ENCODE measurements around the gene EIF4G3. TPM values are rescaled to one million over a fixed set of nuclear protein-coding genes. Genes with fewer than 3 reads are reported as not detected.

Gene EIF4G3
- total RNA-seq, 1 experiment from 2014 or later, result 86.8 TPM

DNA sequence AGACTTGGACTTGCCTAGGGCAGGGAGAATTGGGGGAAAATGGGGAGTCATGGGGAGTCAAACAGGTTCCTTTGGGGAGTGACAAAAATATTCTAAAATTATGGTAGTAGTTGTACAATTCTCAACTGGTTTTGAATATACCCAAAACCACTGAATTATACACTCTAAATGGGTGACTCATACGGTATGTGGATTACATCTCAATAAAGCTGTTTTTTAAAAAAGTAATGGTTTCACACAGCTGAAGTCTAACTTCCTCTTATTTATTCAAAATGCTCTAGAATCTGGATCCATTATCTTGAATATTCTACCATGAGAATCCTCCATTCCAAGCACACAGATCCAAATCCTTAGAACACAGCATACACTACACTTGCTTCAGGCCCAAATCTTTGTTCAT, 11.1 kb downstream of the EIF4G3 start:
- Histone ChIP-seq H3K27me3 (replicated peaks; ENCODE audit: insufficient read depth, low read depth, low read length, poor library complexity) (no peaks in the 10 kb centered on the region), H3K27ac (ENCODE audit: low read depth, low read length, poor library complexity, severe bottlenecking) (no peak overlapping the region), H3K36me3 (ENCODE audit: insufficient read depth, low read length, poor library complexity, severe bottlenecking) (peaks cover 29% of the 10 kb centered on the region), H3K9me3 (ENCODE audit: low read depth, low read length, poor library complexity, severe bottlenecking) (no peaks in the 10 kb centered on the region), H3K4me3 (ENCODE audit: low read depth, low read length, poor library complexity, severe bottlenecking) (no peak overlapping the region), H3K4me1 (ENCODE audit: insufficient read depth, low read length, poor library complexity, severe bottlenecking) (peaks cover 11% of the 10 kb centered on the region)
- ChIA-PET POLR2A (ENCODE audit: low non-redundant PET) (no interaction called here), CTCF (no interaction called here)
- BruUV-seq (replicated peaks), result no TSS peak
- intact Hi-C loops (cut with micrococcal nuclease; ENCODE audit: unreplicated experiment), result no loop called here
- no peak for DNase-seq (ENCODE audit: low spot score)
- TF ChIP-seq, protein P1, sequence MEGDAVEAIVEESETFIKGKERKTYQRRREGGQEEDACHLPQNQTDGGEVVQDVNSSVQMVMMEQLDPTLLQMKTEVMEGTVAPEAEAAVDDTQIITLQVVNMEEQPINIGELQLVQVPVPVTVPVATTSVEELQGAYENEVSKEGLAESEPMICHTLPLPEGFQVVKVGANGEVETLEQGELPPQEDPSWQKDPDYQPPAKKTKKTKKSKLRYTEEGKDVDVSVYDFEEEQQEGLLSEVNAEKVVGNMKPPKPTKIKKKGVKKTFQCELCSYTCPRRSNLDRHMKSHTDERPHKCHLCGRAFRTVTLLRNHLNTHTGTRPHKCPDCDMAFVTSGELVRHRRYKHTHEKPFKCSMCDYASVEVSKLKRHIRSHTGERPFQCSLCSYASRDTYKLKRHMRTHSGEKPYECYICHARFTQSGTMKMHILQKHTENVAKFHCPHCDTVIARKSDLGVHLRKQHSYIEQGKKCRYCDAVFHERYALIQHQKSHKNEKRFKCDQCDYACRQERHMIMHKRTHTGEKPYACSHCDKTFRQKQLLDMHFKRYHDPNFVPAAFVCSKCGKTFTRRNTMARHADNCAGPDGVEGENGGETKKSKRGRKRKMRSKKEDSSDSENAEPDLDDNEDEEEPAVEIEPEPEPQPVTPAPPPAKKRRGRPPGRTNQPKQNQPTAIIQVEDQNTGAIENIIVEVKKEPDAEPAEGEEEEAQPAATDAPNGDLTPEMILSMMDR (conservative IDR thresholded peaks at IDR 0.05; ENCODE audit: low read depth, low read length), result no peak
- no peak for TF ChIP-seq EZH2 (IDR thresholded peaks at IDR 0.05; ENCODE audit: borderline replicate concordance, low read depth, low read length, poor library complexity, severe bottlenecking)

DNA sequence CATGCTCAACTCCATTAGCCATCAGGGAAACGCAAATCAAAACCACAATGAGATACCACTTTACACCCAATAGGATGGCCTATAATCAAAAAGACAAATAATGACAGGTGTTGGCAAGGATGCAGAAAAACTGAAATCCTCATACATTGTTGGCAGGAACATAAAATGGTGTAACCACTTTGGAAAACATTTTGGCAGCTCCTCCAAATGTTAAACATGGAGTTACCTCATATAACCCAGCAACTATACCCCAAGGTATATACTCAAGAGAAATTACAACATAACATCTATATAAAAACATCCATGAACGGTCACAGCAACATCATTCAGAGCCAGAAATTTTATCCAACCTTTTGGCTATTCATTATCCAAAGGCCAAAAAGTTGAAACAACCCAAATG, 11.6 kb downstream of the EIF4G3 start:
- no TSS peak for BruUV-seq (replicated peaks)
- Histone ChIP-seq H3K9me3 (ENCODE audit: low read depth, low read length, poor library complexity, severe bottlenecking) (no peaks in the 10 kb centered on the region), H3K4me3 (ENCODE audit: low read depth, low read length, poor library complexity, severe bottlenecking) (no peak overlapping the region), H3K27me3 (replicated peaks; ENCODE audit: insufficient read depth, low read depth, low read length, poor library complexity) (no peaks in the 10 kb centered on the region), H3K27ac (ENCODE audit: low read depth, low read length, poor library complexity, severe bottlenecking) (no peak overlapping the region), H3K4me1 (ENCODE audit: insufficient read depth, low read length, poor library complexity, severe bottlenecking) (peaks cover 11% of the 10 kb centered on the region), H3K36me3 (ENCODE audit: insufficient read depth, low read length, poor library complexity, severe bottlenecking) (peaks cover 26% of the 10 kb centered on the region)
- intact Hi-C loops (cut with micrococcal nuclease; ENCODE audit: unreplicated experiment), result no loop called here
- DNase-seq (ENCODE audit: low spot score), result no peak
- ChIA-PET CTCF (no interaction called here), POLR2A (ENCODE audit: low non-redundant PET) (no interaction called here)
- TF ChIP-seq, protein P1 (conservative IDR thresholded peaks at IDR 0.05; ENCODE audit: low read depth, low read length), result no peak
- no peak for TF ChIP-seq EZH2 (IDR thresholded peaks at IDR 0.05; ENCODE audit: borderline replicate concordance, low read depth, low read length, poor library complexity, severe bottlenecking)

DNA sequence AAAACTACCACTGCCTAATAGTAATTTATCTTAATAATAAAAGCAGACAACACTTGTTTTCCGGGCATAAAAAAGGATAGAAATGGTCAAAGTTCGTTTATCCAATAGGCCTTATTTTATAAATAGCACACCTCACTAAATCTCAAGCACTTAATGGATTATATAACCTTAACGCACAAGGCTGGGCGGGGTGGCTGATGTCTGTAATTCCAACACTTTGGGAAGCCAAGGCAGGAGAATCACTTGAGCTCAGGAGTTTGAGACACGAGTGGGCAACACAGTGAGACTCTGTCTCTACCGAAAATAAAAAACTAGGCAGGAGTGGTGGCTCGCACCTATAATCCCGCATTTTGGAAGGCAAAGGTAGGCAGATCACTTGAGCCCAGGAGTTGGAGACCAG, 12.4 kb downstream of the EIF4G3 start:
- Histone ChIP-seq H3K4me1 (ENCODE audit: insufficient read depth, low read length, poor library complexity, severe bottlenecking) (peaks cover 11% of the 10 kb centered on the region), H3K27ac (ENCODE audit: low read depth, low read length, poor library complexity, severe bottlenecking) (no peak overlapping the region), H3K27me3 (replicated peaks; ENCODE audit: insufficient read depth, low read depth, low read length, poor library complexity) (no peaks in the 10 kb centered on the region), H3K4me3 (ENCODE audit: low read depth, low read length, poor library complexity, severe bottlenecking) (no peak overlapping the region), H3K36me3 (ENCODE audit: insufficient read depth, low read length, poor library complexity, severe bottlenecking) (peaks cover 18% of the 10 kb centered on the region), H3K9me3 (ENCODE audit: low read depth, low read length, poor library complexity, severe bottlenecking) (no peaks in the 10 kb centered on the region)
- intact Hi-C loops (cut with micrococcal nuclease; ENCODE audit: unreplicated experiment), result no loop called here
- BruUV-seq (replicated peaks), result no TSS peak
- DNase-seq (ENCODE audit: low spot score), result no peak
- POLR2A ChIA-PET (ENCODE audit: low non-redundant PET), result no interaction called here
- TF ChIP-seq EZH2 (IDR thresholded peaks at IDR 0.05; ENCODE audit: borderline replicate concordance, low read depth, low read length, poor library complexity, severe bottlenecking), result no peak
- TF ChIP-seq, protein P1 (conservative IDR thresholded peaks at IDR 0.05; ENCODE audit: low read depth, low read length), result no peak
- CTCF ChIA-PET, result no interaction called here

Data from A673 (cell line).